A673 (cell line): Measurements from ENCODE around the gene CHN1. TPM values are rescaled to one million over a fixed set of nuclear protein-coding genes. Genes with fewer than 3 reads are reported as not detected.

Source experiments
- BruUV-seq: library from RNA; stranded (reverse); fragments of 400-500 nt; replicated peaks from 2 replicates; lab custom pipeline; 2021; lab: Mats Ljungman, UMichigan
- CTCF ChIA-PET: fragments of 300-600 bp; sonication (Branson Sonifier 250); formaldehyde crosslinking; loops from one replicate; lab custom pipeline; 2022; ENCODE audit warnings: antibody characterized with exemption; lab: Charles Lee
- POLR2A ChIA-PET: fragments of 300-600 bp; sonication (Branson Sonifier 250); formaldehyde crosslinking; loops from one replicate; lab custom pipeline; 2022; ENCODE audit warnings: antibody characterized with exemption; ENCODE audit not compliant: low non-redundant PET; lab: Charles Lee
- DNase-seq: peaks from one replicate; pipeline ENCODE4 v3.0.0-alpha.2; 2015; ENCODE audit warnings: low spot score
- H3K27ac ChIP-seq: fragments of 200-600 bp; sonication (generic); 2 replicates; pipeline ENCODE4 v1.5.1; 2016; ENCODE audit warnings: mixed run types, low read depth, mild to moderate bottlenecking, mixed read lengths, antibody characterized with exemption, low read length; ENCODE audit not compliant: poor library complexity, severe bottlenecking
- H3K27me3 ChIP-seq: fragments of 200-600 bp; sonication (generic); replicated peaks from 2 replicates; pipeline ENCODE4 v1.6.1; 2017; ENCODE audit warnings: mixed run types, low read depth, mild to moderate bottlenecking, mixed read lengths, antibody characterized with exemption, low read length; ENCODE audit not compliant: insufficient read depth, poor library complexity
- H3K36me3 ChIP-seq: fragments of 200-600 bp; sonication (generic); 2 replicates; pipeline ENCODE4 v1.6.1; 2016; ENCODE audit warnings: mixed run types, mild to moderate bottlenecking, mixed read lengths, antibody characterized with exemption, low read length; ENCODE audit not compliant: insufficient read depth, poor library complexity, severe bottlenecking
- H3K4me1 ChIP-seq: fragments of 200-600 bp; sonication (generic); 2 replicates; pipeline ENCODE4 v1.6.1; 2017; ENCODE audit warnings: mixed run types, mild to moderate bottlenecking, mixed read lengths, antibody characterized with exemption, low read length; ENCODE audit not compliant: insufficient read depth, poor library complexity, severe bottlenecking
- H3K4me3 ChIP-seq: fragments of 200-600 bp; sonication (generic); 2 replicates; pipeline ENCODE4 v1.5.1; 2016; ENCODE audit warnings: low read depth, mixed run types, mild to moderate bottlenecking, mixed read lengths, low read length; ENCODE audit not compliant: poor library complexity, severe bottlenecking
- H3K9me3 ChIP-seq: fragments of 200-600 bp; sonication (generic); 2 replicates; pipeline ENCODE4 v1.6.1; 2016; ENCODE audit warnings: mixed run types, low read depth, mild to moderate bottlenecking, mixed read lengths, antibody characterized with exemption, low read length; ENCODE audit not compliant: poor library complexity, severe bottlenecking
- CTCF ChIP-seq: fragments of 300-800, 200-600 bp; sonication (generic); conservative IDR thresholded peaks from 2 replicates; pipeline ENCODE4 v1.5.1; 2017; ENCODE audit warnings: low read depth, mild to moderate bottlenecking, antibody characterized with exemption, low read length, moderate library complexity, mixed read lengths
- EZH2 ChIP-seq: fragments of 200-600 bp; sonication (generic); IDR thresholded peaks from 2 replicates; pipeline ENCODE4 v1.6.1; 2017; ENCODE audit warnings: borderline replicate concordance, low read depth, mild to moderate bottlenecking, mixed read lengths, antibody characterized with exemption, low read length; ENCODE audit not compliant: poor library complexity, severe bottlenecking
- intact Hi-C: fragments of 100-400 bp; cut with micrococcal nuclease; formaldehyde crosslinking; loops from one replicate; pipeline ENCODE4 v1.10.0; 2022; ENCODE audit not compliant: unreplicated experiment
- total RNA-seq: library from RNA; stranded (reverse); gene quantifications from 2 replicates; pipeline ENCODE4 v1.2.3, GENCODE V29; 2021

CHN1 gene
- total RNA-seq, 1 experiment from 2014 or later: 11.3 TPM

GRCh38 chr2:174842496-174842895 lies 162.7 kb downstream of the CHN1 start:
- no peaks in the 10 kb centered on the region for H3K4me1 ChIP-seq
- BruUV-seq: no TSS peak
- no peaks in the 10 kb centered on the region for H3K9me3 ChIP-seq
- ChIA-PET CTCF (no interaction called here), POLR2A (no interaction called here)
- no peaks in the 10 kb centered on the region for H3K36me3 ChIP-seq
- H3K27me3 ChIP-seq: no peaks in the 10 kb centered on the region
- TF ChIP-seq CTCF (no peak), EZH2 (no peak)
- no peak overlapping the region for H3K27ac ChIP-seq
- intact Hi-C loops: no loop called here
- DNase-seq: no peak
- H3K4me3 ChIP-seq: no peak overlapping the region

GRCh38 chr2:174841936-174842335 lies 163.2 kb downstream of the CHN1 start:
- Histone ChIP-seq H3K4me1 (no peaks in the 10 kb centered on the region), H3K27ac (no peak overlapping the region), H3K9me3 (no peaks in the 10 kb centered on the region), H3K27me3 (no peaks in the 10 kb centered on the region), H3K4me3 (no peak overlapping the region), H3K36me3 (no peaks in the 10 kb centered on the region)
- ChIA-PET POLR2A (no interaction called here), CTCF (no interaction called here)
- no TSS peak for BruUV-seq
- no peak for TF ChIP-seq CTCF
- no peak for TF ChIP-seq EZH2
- DNase-seq: no peak
- intact Hi-C loops: no loop called here

GRCh38 chr2:174841350-174841749 lies 163.8 kb downstream of the CHN1 start:
- no peak overlapping the region for H3K4me3 ChIP-seq
- H3K36me3 ChIP-seq: no peaks in the 10 kb centered on the region
- intact Hi-C loops: no loop called here
- no peaks in the 10 kb centered on the region for H3K9me3 ChIP-seq
- no peaks in the 10 kb centered on the region for H3K27me3 ChIP-seq
- H3K4me1 ChIP-seq: no peaks in the 10 kb centered on the region
- BruUV-seq: no TSS peak
- TF ChIP-seq EZH2 (no peak), CTCF (no peak)
- H3K27ac ChIP-seq: no peak overlapping the region
- ChIA-PET CTCF (no interaction called here), POLR2A (no interaction called here)
- no peak for DNase-seq
